Mesendoderm (in vitro differentiated cells): Measurements from ENCODE around the gene YPEL3. TPM values are rescaled to one million over a fixed set of nuclear protein-coding genes. Genes with fewer than 3 reads are reported as not detected.

ENCODE experiments used
- DNase-seq: peaks from one replicate; pipeline ENCODE4 v3.0.0; 2013
- H2AK5ac ChIP-seq: 2 replicates; pipeline ENCODE4 v1.6.1; 2013; ENCODE audit warnings: low read length, inconsistent platforms
- H2BK120ac ChIP-seq: 2 replicates; pipeline ENCODE4 v1.6.1; 2013; ENCODE audit warnings: low read depth, mild to moderate bottlenecking, low read length, moderate library complexity, mixed read lengths
- H2BK15ac ChIP-seq: replicated peaks from 2 replicates; pipeline ENCODE4 v1.6.1; 2013; ENCODE audit warnings: low read depth, mild to moderate bottlenecking, moderate library complexity
- H2BK5ac ChIP-seq: 2 replicates; pipeline ENCODE4 v1.6.1; 2013; ENCODE audit warnings: low read length, inconsistent platforms
- H3K18ac ChIP-seq: 2 replicates; pipeline ENCODE4 v1.6.1; 2013; ENCODE audit warnings: mild to moderate bottlenecking, low read length, mixed read lengths
- H3K23ac ChIP-seq: one replicate; pipeline ENCODE4 v1.6.1; 2013; ENCODE audit warnings: low read length
- H3K27ac ChIP-seq: 2 replicates; pipeline ENCODE4 v1.5.1; 2013; ENCODE audit warnings: low read depth, mild to moderate bottlenecking, inconsistent platforms, low read length, moderate library complexity
- H3K27me3 ChIP-seq: 2 replicates; pipeline ENCODE4 v1.6.1; 2013; ENCODE audit warnings: low read length, control low read depth, mild to moderate bottlenecking, inconsistent platforms; ENCODE audit not compliant: insufficient read depth, poor library complexity
- H3K36me3 ChIP-seq: 2 replicates; pipeline ENCODE4 v1.6.1; 2013; ENCODE audit warnings: low read length, inconsistent platforms; ENCODE audit not compliant: control insufficient read depth, insufficient read depth
- H3K4ac ChIP-seq: one replicate; pipeline ENCODE4 v1.6.1; 2013; ENCODE audit warnings: low read depth, mild to moderate bottlenecking, low read length, moderate library complexity
- H3K4me1 ChIP-seq: 2 replicates; pipeline ENCODE4 v1.6.1; 2013; ENCODE audit warnings: low read depth, low read length, inconsistent platforms; ENCODE audit not compliant: control insufficient read depth
- H3K4me2 ChIP-seq: 2 replicates; pipeline ENCODE4 v1.6.1; 2013; ENCODE audit warnings: low read length
- H3K4me3 ChIP-seq: 2 replicates; pipeline ENCODE4 v1.5.1; 2013; ENCODE audit warnings: mild to moderate bottlenecking, low read length
- H3K56ac ChIP-seq: one replicate; pipeline ENCODE4 v1.6.1; 2013; ENCODE audit warnings: low read length
- H3K79me1 ChIP-seq: 2 replicates; pipeline ENCODE4 v1.6.1; 2013; ENCODE audit warnings: low read length, inconsistent platforms
- H3K79me2 ChIP-seq: 2 replicates; pipeline ENCODE4 v1.6.1; 2013; ENCODE audit warnings: mild to moderate bottlenecking, low read length; ENCODE audit not compliant: control insufficient read depth, insufficient read depth
- H3K9ac ChIP-seq: 2 replicates; pipeline ENCODE4 v1.6.1; 2013; ENCODE audit warnings: low read length, inconsistent platforms
- H4K5ac ChIP-seq: one replicate; pipeline ENCODE4 v1.6.1; 2013; ENCODE audit warnings: low read length
- H4K8ac ChIP-seq: one replicate; pipeline ENCODE4 v1.6.1; 2013; ENCODE audit warnings: low read depth, mild to moderate bottlenecking, control low read depth, low read length, moderate library complexity
- whole genome bisulfite sequencing: extraction: QIAGEN DNeasy Blood & Tissue Kit; methylation state at CpG from one replicate; pipeline ENCODE4 v1.1.7; 2013; ENCODE audit warnings: low lambda C conversion rate, missing lambda C conversion rate; ENCODE audit not compliant: insufficient coverage; ENCODE audit errors: extremely low coverage; 5-methylcytosine and 5-hydroxymethylcytosine counted together
- polyA plus RNA-seq, 2 experiments: library from polyadenylated mRNA; stranded (reverse); fragments of 200-250 nt; gene quantifications; one replicate each; pipeline ENCODE4 v1.2.3, GENCODE V29; 2013

YPEL3 gene, protein sequence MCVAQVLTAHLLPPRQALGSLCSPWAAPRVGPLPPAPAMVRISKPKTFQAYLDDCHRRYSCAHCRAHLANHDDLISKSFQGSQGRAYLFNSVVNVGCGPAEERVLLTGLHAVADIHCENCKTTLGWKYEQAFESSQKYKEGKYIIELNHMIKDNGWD
- 26.3 TPM for polyA plus RNA-seq (2013, experiment 1 of 2)
- polyA plus RNA-seq (2013, experiment 2 of 2) = 26.0 TPM

- WGBS = no CpG with 5 or more reads among the region's 77 CpGs
- Histone ChIP-seq H4K5ac (no peak within 1 kb of the TSS), H3K18ac (peak within 1 kb of the TSS; percentile 88), H2BK15ac (no peak within 1 kb of the TSS), H3K27me3 (no peaks in the 10 kb centered on the region), H3K4me1 (peaks cover 2% of the 10 kb centered on the region), H3K56ac (peak within 1 kb of the TSS; percentile 89), H3K36me3 (no peaks in the 10 kb centered on the region), H3K79me2 (no peaks in the 10 kb centered on the region), H3K4me2 (peak within 1 kb of the TSS; percentile 12), H3K27ac (peak within 1 kb of the TSS; percentile 33), H2BK120ac (no peak within 1 kb of the TSS), H2BK5ac (peak within 1 kb of the TSS; percentile 1), H3K4ac (peak within 1 kb of the TSS; percentile 85), H3K4me3 (peak within 1 kb of the TSS; percentile 36), H3K23ac (no peak within 1 kb of the TSS), H3K79me1 (no peaks in the 10 kb centered on the region), H2AK5ac (no peak within 1 kb of the TSS), H4K8ac (no peak within 1 kb of the TSS), H3K9ac (peak within 1 kb of the TSS; percentile 80)
- peak; percentile 93 for DNase-seq
Measured at GRCh38 chr16:30096105-30096861, at the start of gene YPEL3. Gene YPEL3 (minus strand): TSS chr16:30096213. CDS start chr16:30095482, 731 bp downstream.

- no peak overlapping the region for H3K4ac ChIP-seq
- H2BK120ac ChIP-seq = no peak overlapping the region
- H3K27ac ChIP-seq = no peak overlapping the region
- H4K8ac ChIP-seq = no peak overlapping the region
- H3K4me3 ChIP-seq = no peak overlapping the region
- no peaks in the 10 kb centered on the region for H3K79me1 ChIP-seq
- H3K36me3 ChIP-seq = no peaks in the 10 kb centered on the region
- H3K18ac ChIP-seq = no peak overlapping the region
- H3K23ac ChIP-seq = no peak overlapping the region
- no peaks in the 10 kb centered on the region for H3K79me2 ChIP-seq
- no peak overlapping the region for H3K56ac ChIP-seq
- no peak for DNase-seq
- no peak overlapping the region for H2BK5ac ChIP-seq
- no peak overlapping the region for H2AK5ac ChIP-seq
- WGBS = no CpG with 5 or more reads among the region's 1 CpG
- no peak overlapping the region for H3K9ac ChIP-seq
- no peaks in the 10 kb centered on the region for H3K27me3 ChIP-seq
- no peak overlapping the region for H2BK15ac ChIP-seq
- no peaks in the 10 kb centered on the region for H3K4me1 ChIP-seq
- H4K5ac ChIP-seq = no peak overlapping the region
- H3K4me2 ChIP-seq = no peak overlapping the region
Measured at GRCh38 chr16:30145657-30146056, 49.6 kb upstream of the YPEL3 start.

DNA sequence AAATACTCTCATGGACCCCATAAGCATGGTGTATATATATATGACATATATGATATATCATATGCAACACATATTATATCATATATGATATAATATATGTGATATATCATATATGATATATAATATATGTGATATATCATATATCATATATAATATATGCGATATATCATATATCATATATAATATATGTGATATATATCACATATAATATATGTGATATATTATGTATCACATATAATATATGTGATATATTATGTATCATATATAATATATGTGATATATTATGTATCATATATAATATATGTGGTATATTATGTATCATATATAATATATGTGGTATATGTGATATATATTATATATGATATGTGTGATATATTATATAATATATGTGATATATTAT, 48.9 kb upstream of the YPEL3 start:
- Histone ChIP-seq H3K4me2 (no peak overlapping the region), H2BK15ac (no peak overlapping the region), H2BK5ac (no peak overlapping the region), H3K27me3 (no peaks in the 10 kb centered on the region), H3K18ac (no peak overlapping the region), H3K56ac (no peak overlapping the region), H3K4me1 (no peaks in the 10 kb centered on the region), H3K23ac (no peak overlapping the region), H4K8ac (no peak overlapping the region), H2BK120ac (no peak overlapping the region), H3K36me3 (no peaks in the 10 kb centered on the region), H3K4ac (no peak overlapping the region), H3K9ac (no peak overlapping the region), H3K79me1 (no peaks in the 10 kb centered on the region), H4K5ac (no peak overlapping the region), H3K27ac (no peak overlapping the region), H3K79me2 (no peaks in the 10 kb centered on the region), H2AK5ac (no peak overlapping the region), H3K4me3 (no peak overlapping the region)
- no CpG with 5 or more reads among the region's 1 CpG for WGBS
- DNase-seq = no peak

GRCh38 chr16:30144017-30144416, 48.0 kb upstream of the YPEL3 start:
- no peak overlapping the region for H3K56ac ChIP-seq
- no peaks in the 10 kb centered on the region for H3K27me3 ChIP-seq
- H2BK120ac ChIP-seq = no peak overlapping the region
- no peak overlapping the region for H3K4ac ChIP-seq
- no peak overlapping the region for H2BK5ac ChIP-seq
- H4K8ac ChIP-seq = no peak overlapping the region
- no peak overlapping the region for H3K4me2 ChIP-seq
- no peak overlapping the region for H3K9ac ChIP-seq
- H3K27ac ChIP-seq = no peak overlapping the region
- H3K79me2 ChIP-seq = no peaks in the 10 kb centered on the region
- H2AK5ac ChIP-seq = no peak overlapping the region
- H3K4me3 ChIP-seq = no peak overlapping the region
- no peak overlapping the region for H3K23ac ChIP-seq
- no peak for DNase-seq
- no peak overlapping the region for H2BK15ac ChIP-seq
- no peak overlapping the region for H3K18ac ChIP-seq
- H4K5ac ChIP-seq = no peak overlapping the region
- no peaks in the 10 kb centered on the region for H3K36me3 ChIP-seq
- H3K4me1 ChIP-seq = no peaks in the 10 kb centered on the region
- no peaks in the 10 kb centered on the region for H3K79me1 ChIP-seq

DNA sequence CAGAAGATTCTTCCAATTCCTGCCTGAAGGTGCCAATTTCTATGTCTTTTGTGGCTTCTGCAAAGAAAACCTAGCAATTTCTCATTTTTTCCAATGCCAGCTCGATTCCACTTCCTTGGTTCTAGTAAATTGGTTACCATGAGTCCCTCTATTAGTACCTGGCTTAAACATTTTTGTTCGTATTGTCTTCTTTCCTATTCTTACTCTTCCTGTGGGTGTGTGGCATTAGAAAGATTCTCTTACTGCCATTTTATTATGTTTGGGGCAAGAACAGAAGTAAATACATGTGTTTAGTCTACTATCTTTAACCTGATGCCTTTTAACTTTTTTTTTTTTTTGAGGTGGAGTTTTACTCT, 47.3 kb upstream of the YPEL3 start:
- WGBS = no CpG with 5 or more reads among the region's 2 CpGs
- H3K4ac ChIP-seq = no peak overlapping the region
- H4K8ac ChIP-seq = no peak overlapping the region
- DNase-seq = no peak
- no peaks in the 10 kb centered on the region for H3K4me1 ChIP-seq
- no peaks in the 10 kb centered on the region for H3K79me2 ChIP-seq
- no peak overlapping the region for H3K23ac ChIP-seq
- H3K27me3 ChIP-seq = no peaks in the 10 kb centered on the region
- H3K36me3 ChIP-seq = no peaks in the 10 kb centered on the region
- H3K27ac ChIP-seq = no peak overlapping the region
- no peak overlapping the region for H3K9ac ChIP-seq
- no peak overlapping the region for H3K56ac ChIP-seq
- no peak overlapping the region for H2AK5ac ChIP-seq
- H3K18ac ChIP-seq = no peak overlapping the region
- H3K4me3 ChIP-seq = no peak overlapping the region
- H2BK5ac ChIP-seq = no peak overlapping the region
- H3K79me1 ChIP-seq = no peaks in the 10 kb centered on the region
- no peak overlapping the region for H3K4me2 ChIP-seq
- H2BK120ac ChIP-seq = no peak overlapping the region
- no peak overlapping the region for H4K5ac ChIP-seq
- H2BK15ac ChIP-seq = no peak overlapping the region
